Right atrium auricular region (tissue), 2 donors: ENCODE results near the gene PMEPA1. TPM values are rescaled to one million over a fixed set of nuclear protein-coding genes. Genes with fewer than 3 reads are reported as not detected.

ENCODE experiments used
- DNase-seq: peaks from one replicate; pipeline ENCODE4 v3.0.0-alpha.2; 2019; ENCODE audit warnings: low spot score
- H3K27ac ChIP-seq, 2 donors: fragments of 200-600 bp; sonication (generic); 1 replicate in 1 of 2; 2 replicates in 1 of 2; pipeline ENCODE4 v1.5.1; 2016 to 2019
- H3K27me3 ChIP-seq, 2 donors: fragments of 200-600 bp; sonication (generic); one replicate each; pipeline versions ENCODE4 v1.5.1 to v1.6.0; 2017 to 2019
- H3K36me3 ChIP-seq: fragments of 200-600 bp; sonication (generic); one replicate; pipeline ENCODE4 v1.5.1; 2016
- H3K4me1 ChIP-seq, 2 donors: fragments of 200-600 bp; sonication (generic); one replicate each; pipeline versions ENCODE4 v1.5.1 to v1.6.0; 2017 to 2019
- H3K4me3 ChIP-seq, 2 donors: fragments of 200-600 bp; sonication (generic); 1 replicate in 1 of 2; 2 replicates in 1 of 2; pipeline ENCODE4 v1.5.1; 2017 to 2019; ENCODE audit warnings: mild to moderate bottlenecking in 1 of 2, moderate library complexity in 1 of 2
- H3K9me3 ChIP-seq, 2 donors: fragments of 200-600 bp; sonication (generic); one replicate each; pipeline ENCODE4 v1.5.1; 2019
- CTCF ChIP-seq, 2 donors: fragments of 200-600 bp; sonication (generic); IDR thresholded peaks; one replicate each; pipeline ENCODE4 v1.5.1; 2019; ENCODE audit warnings: antibody characterized with exemption in 2 of 2
- total RNA-seq, 2 donors: library from RNA; depleted of rRNA; stranded (reverse); fragments of >200 nt; gene quantifications; one replicate each; pipeline ENCODE4 v1.1.0, GENCODE V29; 2016

The PMEPA1 gene
- total RNA-seq, 2 donors from 2014 or later: 12.5 to 16.7 TPM

- no peak overlapping the region for H3K27ac ChIP-seq
- DNase-seq: no peak
- no peaks in the 10 kb centered on the region for H3K36me3 ChIP-seq
- H3K4me3 ChIP-seq: no peak overlapping the region
- no peaks in the 10 kb centered on the region for H3K9me3 ChIP-seq
- H3K4me1 ChIP-seq: no peaks in the 10 kb centered on the region
- no peak for TF ChIP-seq CTCF (IDR thresholded peaks at IDR 0.05)
- no peaks in the 10 kb centered on the region for H3K27me3 ChIP-seq
These were observed 103.9 kb downstream of the PMEPA1 start for GRCh38 chr20:57605878-57606277.

GRCh38 chr20:57605045-57605444, 104.8 kb downstream of the PMEPA1 start:
- Histone ChIP-seq H3K4me3 (no peak overlapping the region), H3K27ac (no peak overlapping the region), H3K4me1 (no peaks in the 10 kb centered on the region), H3K9me3 (no peaks in the 10 kb centered on the region), H3K27me3 (no peaks in the 10 kb centered on the region), H3K36me3 (no peaks in the 10 kb centered on the region)
- no peak for TF ChIP-seq CTCF (IDR thresholded peaks at IDR 0.05)
- no peak for DNase-seq

- H3K27me3 ChIP-seq: no peaks in the 10 kb centered on the region
- H3K4me1 ChIP-seq: no peaks in the 10 kb centered on the region
- no peak overlapping the region for H3K27ac ChIP-seq
- no peak for DNase-seq
- no peak overlapping the region for H3K4me3 ChIP-seq
- H3K36me3 ChIP-seq: no peaks in the 10 kb centered on the region
- TF ChIP-seq CTCF (IDR thresholded peaks at IDR 0.05): no peak
- H3K9me3 ChIP-seq: no peaks in the 10 kb centered on the region
These were observed 106.7 kb downstream of the PMEPA1 start for GRCh38 chr20:57603120-57603519.

- Histone ChIP-seq H3K36me3 (no peaks in the 10 kb centered on the region), H3K27me3 (no peaks in the 10 kb centered on the region), H3K27ac (no peak overlapping the region), H3K9me3 (no peaks in the 10 kb centered on the region), H3K4me3 (no peak overlapping the region), H3K4me1 (peaks cover 0 to 6% of the 10 kb centered on the region in 2 donors)
- DNase-seq: no peak
- no peak for TF ChIP-seq CTCF (IDR thresholded peaks at IDR 0.05)
These were observed 108.1 kb downstream of the PMEPA1 start for GRCh38 chr20:57601737-57602136.

GRCh38 chr20:57601211-57601570, 108.6 kb downstream of the PMEPA1 start:
- H3K9me3 ChIP-seq: no peaks in the 10 kb centered on the region
- TF ChIP-seq CTCF (IDR thresholded peaks at IDR 0.05): no peak
- no peaks in the 10 kb centered on the region for H3K36me3 ChIP-seq
- no peaks in the 10 kb centered on the region for H3K27me3 ChIP-seq
- H3K4me1 ChIP-seq: peaks cover 0 to 8% of the 10 kb centered on the region in 2 donors
- no peak overlapping the region for H3K4me3 ChIP-seq
- DNase-seq: no peak
- H3K27ac ChIP-seq: no peak overlapping the region
